ENCODE measurements around the gene CMTM8.

CMTM8 gene

GRCh38 chr3:32309654-32310242, 71.3 kb downstream of the CMTM8 start:
- no peak for DNase-seq (ENCODE audit: extremely low read depth, low read depth)
- H3K4me3 ChIP-seq (replicated peaks; ENCODE audit: low read depth, low read length) = no peak overlapping the region
- TF ChIP-seq CTCF (IDR thresholded peaks at IDR 0.05; ENCODE audit: low read depth, low read length, missing control alignments) = no peak

GRCh38 chr3:32310336-32310735, 71.9 kb downstream of the CMTM8 start:
- no peak for TF ChIP-seq CTCF (IDR thresholded peaks at IDR 0.05; ENCODE audit: low read depth, low read length, missing control alignments)
- H3K4me3 ChIP-seq (replicated peaks; ENCODE audit: low read depth, low read length) = no peak overlapping the region
- DNase-seq (ENCODE audit: extremely low read depth, low read depth) = no peak

- H3K4me3 ChIP-seq (replicated peaks; ENCODE audit: low read depth, low read length) = no peak overlapping the region
- TF ChIP-seq CTCF (IDR thresholded peaks at IDR 0.05; ENCODE audit: low read depth, low read length, missing control alignments) = no peak
- DNase-seq (ENCODE audit: extremely low read depth, low read depth) = no peak
Observed at GRCh38 chr3:32310918-32311839, 72.7 kb downstream of the CMTM8 start.

DNA sequence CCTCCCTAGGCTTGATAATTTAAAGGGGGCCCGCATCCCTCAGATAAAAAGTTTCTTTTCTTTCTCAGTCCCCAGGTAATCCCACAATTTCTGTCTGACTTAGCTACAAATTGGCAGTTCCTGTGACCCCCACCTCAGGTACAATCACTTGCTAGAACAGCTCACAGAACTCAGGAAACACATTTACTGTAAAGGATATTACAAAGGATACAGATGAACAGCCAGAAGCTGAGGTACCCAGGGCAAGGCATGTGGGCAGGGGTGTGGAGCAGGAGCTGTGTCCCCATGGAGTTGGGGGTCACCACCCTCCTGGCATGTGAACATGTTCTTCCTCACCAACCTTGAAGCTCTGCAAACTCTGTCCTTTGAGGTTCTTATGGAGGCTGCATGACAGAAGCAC, 73.8 kb downstream of the CMTM8 start:
- no peak for TF ChIP-seq CTCF (IDR thresholded peaks at IDR 0.05; ENCODE audit: low read depth, low read length, missing control alignments)
- no peak for DNase-seq (ENCODE audit: extremely low read depth, low read depth)
- H3K4me3 ChIP-seq (replicated peaks; ENCODE audit: low read depth, low read length) = no peak overlapping the region

- H3K4me3 ChIP-seq (replicated peaks; ENCODE audit: low read depth, low read length) = no peak overlapping the region
- no peak for TF ChIP-seq CTCF (IDR thresholded peaks at IDR 0.05; ENCODE audit: low read depth, low read length, missing control alignments)
- DNase-seq (ENCODE audit: extremely low read depth, low read depth) = no peak
Observed at GRCh38 chr3:32313169-32313568, 74.7 kb downstream of the CMTM8 start.

- no peak for TF ChIP-seq CTCF (IDR thresholded peaks at IDR 0.05; ENCODE audit: low read depth, low read length, missing control alignments)
- H3K4me3 ChIP-seq (replicated peaks; ENCODE audit: low read depth, low read length) = no peak overlapping the region
- DNase-seq (ENCODE audit: extremely low read depth, low read depth) = no peak
Observed at GRCh38 chr3:32313723-32314473, 75.4 kb downstream of the CMTM8 start.
